GM12878 (cell line): ENCODE results near the gene NFATC2.

Experiments
- CHD2 ChIP-seq: IDR thresholded peaks from 2 replicates; pipeline ENCODE4 v1.6.1; 2011; ENCODE audit warnings: low read depth, low read length, improper control_type of control experiment, borderline replicate concordance
- KAT2A ChIP-seq: conservative IDR thresholded peaks from 2 replicates; pipeline ENCODE4 v1.6.1; 2011; ENCODE audit warnings: low read depth, low read length; ENCODE audit not compliant: control insufficient read depth
- MTA2 ChIP-seq: fragments of 450-650 bp; IDR thresholded peaks from 2 replicates; pipeline ENCODE4 v1.6.1; 2016; ENCODE audit warnings: low read depth, mild to moderate bottlenecking, moderate library complexity
- TF ChIP-seq, protein P1 (sequence below): fragments of 450-650 bp; IDR thresholded peaks from 2 replicates; pipeline ENCODE4 v1.6.1; 2017; ENCODE audit warnings: mild to moderate bottlenecking, low read depth, inconsistent platforms; ENCODE audit not compliant: poor library complexity, severe bottlenecking

DNA sequence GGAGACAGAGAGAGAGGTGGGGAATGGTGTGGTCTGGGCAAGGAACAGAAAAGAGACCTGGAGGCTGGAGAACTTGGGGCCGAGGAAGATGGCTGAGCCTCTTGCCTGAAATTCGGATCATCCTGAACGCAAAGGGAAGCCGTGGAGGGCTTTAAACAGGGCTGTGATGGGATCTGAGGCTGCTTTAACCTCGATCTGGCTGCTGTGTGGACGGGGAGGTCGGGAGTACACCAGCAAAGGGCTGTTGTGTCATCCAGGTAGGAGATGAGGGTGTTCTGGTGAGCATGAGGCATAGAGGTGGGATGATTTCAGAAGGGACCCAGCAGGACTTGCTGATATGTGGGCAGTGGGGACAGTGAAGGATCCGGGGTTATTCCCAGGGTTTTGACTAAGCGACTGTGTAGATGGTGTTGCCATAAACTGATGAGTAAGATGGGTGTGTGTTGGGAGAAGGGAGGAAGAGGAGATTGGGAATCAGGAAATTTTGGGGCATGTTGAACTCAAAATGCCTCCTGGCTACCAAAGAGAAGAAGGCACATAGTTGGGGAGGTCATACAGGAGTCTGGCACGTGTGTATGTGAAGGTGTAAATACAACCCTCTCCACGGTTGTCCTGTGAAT is 158.5 kb downstream of the NFATC2 start:
- TF ChIP-seq MTA2 (no peak), KAT2A (no peak), CHD2 (no peak)
- TF ChIP-seq, protein P1, sequence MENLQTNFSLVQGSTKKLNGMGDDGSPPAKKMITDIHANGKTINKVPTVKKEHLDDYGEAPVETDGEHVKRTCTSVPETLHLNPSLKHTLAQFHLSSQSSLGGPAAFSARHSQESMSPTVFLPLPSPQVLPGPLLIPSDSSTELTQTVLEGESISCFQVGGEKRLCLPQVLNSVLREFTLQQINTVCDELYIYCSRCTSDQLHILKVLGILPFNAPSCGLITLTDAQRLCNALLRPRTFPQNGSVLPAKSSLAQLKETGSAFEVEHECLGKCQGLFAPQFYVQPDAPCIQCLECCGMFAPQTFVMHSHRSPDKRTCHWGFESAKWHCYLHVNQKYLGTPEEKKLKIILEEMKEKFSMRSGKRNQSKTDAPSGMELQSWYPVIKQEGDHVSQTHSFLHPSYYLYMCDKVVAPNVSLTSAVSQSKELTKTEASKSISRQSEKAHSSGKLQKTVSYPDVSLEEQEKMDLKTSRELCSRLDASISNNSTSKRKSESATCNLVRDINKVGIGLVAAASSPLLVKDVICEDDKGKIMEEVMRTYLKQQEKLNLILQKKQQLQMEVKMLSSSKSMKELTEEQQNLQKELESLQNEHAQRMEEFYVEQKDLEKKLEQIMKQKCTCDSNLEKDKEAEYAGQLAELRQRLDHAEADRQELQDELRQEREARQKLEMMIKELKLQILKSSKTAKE = no peak
